ENCODE measurements around the gene ASTN2. TPM values are rescaled to one million over a fixed set of nuclear protein-coding genes. Genes with fewer than 3 reads are reported as not detected.

ASTN2 gene
- total and polyA plus RNA-seq, 12 donors: 1.9 to 11.1 (median 4.0) TPM

GRCh38 chr9:116475201-116475600, 939.7 kb downstream of the ASTN2 start:
- Histone ChIP-seq H3K36me3 (no peaks in the 10 kb centered on the region), H3K4me3 (no peak overlapping the region), H3K27ac (no peak overlapping the region), H3K9me3 (no peaks in the 10 kb centered on the region), H3K27me3 (no peaks in the 10 kb centered on the region), H3K4me1 (peaks cover 0 to 33% (median 22%) of the 10 kb centered on the region in 9 donors)
- WGBS, 2 donors: 86 to 96% methylated on average over 1 of the region's 1 CpG
- intact Hi-C loops (cut with DNase I): no loop called here
- no peak for TF ChIP-seq CTCF (IDR thresholded peaks at IDR 0.05)
- ATAC-seq (no peak), DNase-seq (no peak)

- Histone ChIP-seq H3K4me1 (peaks cover 0 to 27% (median 18%) of the 10 kb centered on the region in 9 donors), H3K36me3 (no peaks in the 10 kb centered on the region), H3K4me3 (no peak overlapping the region), H3K27ac (peak overlapping the region in 7 of 10 donors; percentile 6 to 64 (median 58)), H3K9me3 (no peaks in the 10 kb centered on the region), H3K27me3 (no peaks in the 10 kb centered on the region)
- WGBS, 2 donors: 74 to 80% methylated on average over 7 of the region's 7 CpGs
- ATAC-seq (peak in 1 of 8 donors; percentile 10), DNase-seq (no peak)
- no peak for TF ChIP-seq CTCF (IDR thresholded peaks at IDR 0.05)
- intact Hi-C loops (cut with DNase I): no loop called here
Observed at GRCh38 chr9:116471944-116472506, 942.8 kb downstream of the ASTN2 start.

- intact Hi-C loops (cut with DNase I): no loop called here
- Histone ChIP-seq H3K27ac (peak overlapping the region in 8 of 10 donors; percentile 6 to 64 (median 48)), H3K9me3 (no peaks in the 10 kb centered on the region), H3K4me3 (no peak overlapping the region), H3K27me3 (no peaks in the 10 kb centered on the region), H3K4me1 (peaks cover 0 to 20% (median 14%) of the 10 kb centered on the region in 9 donors), H3K36me3 (no peaks in the 10 kb centered on the region)
- peak in 7 of 8 donors; percentile 43 to 84 (median 70) for ATAC-seq
- peak in 1 of 2 donors; percentile 43 for DNase-seq
- 12 to 16% methylated on average over 7 of the region's 7 CpGs for WGBS, 2 donors
- TF ChIP-seq CTCF (IDR thresholded peaks at IDR 0.05): no peak
Observed at GRCh38 chr9:116471093-116471906, 943.6 kb downstream of the ASTN2 start.

GRCh38 chr9:116468793-116469527, 945.9 kb downstream of the ASTN2 start:
- no peak overlapping the region for H3K4me3 ChIP-seq
- no peaks in the 10 kb centered on the region for H3K9me3 ChIP-seq
- intact Hi-C loops (cut with DNase I): no loop called here
- WGBS, 2 donors: 83 to 88% methylated on average over 8 of the region's 8 CpGs
- no peak for DNase-seq
- H3K36me3 ChIP-seq: no peaks in the 10 kb centered on the region
- peaks cover 0 to 19% (median 14%) of the 10 kb centered on the region in 9 donors for H3K4me1 ChIP-seq
- no peak for ATAC-seq
- no peak overlapping the region for H3K27ac ChIP-seq
- no peak for TF ChIP-seq CTCF (IDR thresholded peaks at IDR 0.05)
- H3K27me3 ChIP-seq: no peaks in the 10 kb centered on the region
